SH-SY5Y (cell line): ENCODE data around the gene DAGLA.

Source experiments
- GATA2 ChIP-seq: IDR thresholded peaks from 2 replicates; pipeline ENCODE4 v1.6.1; 2011; ENCODE audit warnings: mild to moderate bottlenecking, low read depth, low read length
- GATA3 ChIP-seq: IDR thresholded peaks from 2 replicates; pipeline ENCODE4 v1.6.1; 2011; ENCODE audit warnings: low read depth, mild to moderate bottlenecking, low read length, moderate library complexity

GRCh38 chr11:61744609-61745156 lies 64.5 kb downstream of the DAGLA start:
- no peak for TF ChIP-seq GATA2
- TF ChIP-seq GATA3: no peak
